Loucy (cell line): ENCODE data around the gene CACNA2D4.

Experiments
- EZH2phosphoT487 ChIP-seq: fragments of 200-600 bp; IDR thresholded peaks from 2 replicates; pipeline ENCODE4 v1.6.1; 2018; ENCODE audit warnings: antibody characterized with exemption, mild to moderate bottlenecking, moderate library complexity, borderline replicate concordance
- TF ChIP-seq, protein P1 (sequence below): fragments of 200-600 bp; sonication (generic); conservative IDR thresholded peaks from 2 replicates; pipeline ENCODE4 v1.5.1; 2014; ENCODE audit warnings: mild to moderate bottlenecking, antibody characterized with exemption, low read length

GRCh38 chr12:1792406-1792805 lies 126.0 kb downstream of the CACNA2D4 start:
- TF ChIP-seq, protein P1, sequence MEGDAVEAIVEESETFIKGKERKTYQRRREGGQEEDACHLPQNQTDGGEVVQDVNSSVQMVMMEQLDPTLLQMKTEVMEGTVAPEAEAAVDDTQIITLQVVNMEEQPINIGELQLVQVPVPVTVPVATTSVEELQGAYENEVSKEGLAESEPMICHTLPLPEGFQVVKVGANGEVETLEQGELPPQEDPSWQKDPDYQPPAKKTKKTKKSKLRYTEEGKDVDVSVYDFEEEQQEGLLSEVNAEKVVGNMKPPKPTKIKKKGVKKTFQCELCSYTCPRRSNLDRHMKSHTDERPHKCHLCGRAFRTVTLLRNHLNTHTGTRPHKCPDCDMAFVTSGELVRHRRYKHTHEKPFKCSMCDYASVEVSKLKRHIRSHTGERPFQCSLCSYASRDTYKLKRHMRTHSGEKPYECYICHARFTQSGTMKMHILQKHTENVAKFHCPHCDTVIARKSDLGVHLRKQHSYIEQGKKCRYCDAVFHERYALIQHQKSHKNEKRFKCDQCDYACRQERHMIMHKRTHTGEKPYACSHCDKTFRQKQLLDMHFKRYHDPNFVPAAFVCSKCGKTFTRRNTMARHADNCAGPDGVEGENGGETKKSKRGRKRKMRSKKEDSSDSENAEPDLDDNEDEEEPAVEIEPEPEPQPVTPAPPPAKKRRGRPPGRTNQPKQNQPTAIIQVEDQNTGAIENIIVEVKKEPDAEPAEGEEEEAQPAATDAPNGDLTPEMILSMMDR, result no peak
- TF ChIP-seq EZH2phosphoT487, result no peak
